Measurements from ENCODE around the gene ISX.

DNA sequence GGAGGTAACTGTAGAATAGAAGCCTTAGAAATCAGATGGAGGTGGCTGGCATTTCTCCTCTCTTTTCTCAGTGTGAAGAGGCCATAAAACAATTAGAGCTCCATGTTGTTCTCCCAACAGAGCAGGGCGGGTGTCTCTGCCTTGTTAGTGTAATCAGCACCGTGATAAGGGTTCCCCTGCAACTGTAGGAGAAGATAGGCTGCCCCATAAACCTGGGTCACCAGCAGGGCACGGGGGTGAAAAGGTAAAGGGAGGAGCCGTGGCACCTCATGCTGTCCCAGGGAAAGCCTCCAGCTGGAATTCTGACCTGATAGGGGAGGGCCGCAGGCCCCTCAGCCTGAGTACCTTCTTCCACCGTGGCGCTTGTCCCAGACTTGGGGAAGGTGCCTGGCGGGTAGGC lies 68.7 kb downstream of the ISX start:
- TF ChIP-seq, protein P1, sequence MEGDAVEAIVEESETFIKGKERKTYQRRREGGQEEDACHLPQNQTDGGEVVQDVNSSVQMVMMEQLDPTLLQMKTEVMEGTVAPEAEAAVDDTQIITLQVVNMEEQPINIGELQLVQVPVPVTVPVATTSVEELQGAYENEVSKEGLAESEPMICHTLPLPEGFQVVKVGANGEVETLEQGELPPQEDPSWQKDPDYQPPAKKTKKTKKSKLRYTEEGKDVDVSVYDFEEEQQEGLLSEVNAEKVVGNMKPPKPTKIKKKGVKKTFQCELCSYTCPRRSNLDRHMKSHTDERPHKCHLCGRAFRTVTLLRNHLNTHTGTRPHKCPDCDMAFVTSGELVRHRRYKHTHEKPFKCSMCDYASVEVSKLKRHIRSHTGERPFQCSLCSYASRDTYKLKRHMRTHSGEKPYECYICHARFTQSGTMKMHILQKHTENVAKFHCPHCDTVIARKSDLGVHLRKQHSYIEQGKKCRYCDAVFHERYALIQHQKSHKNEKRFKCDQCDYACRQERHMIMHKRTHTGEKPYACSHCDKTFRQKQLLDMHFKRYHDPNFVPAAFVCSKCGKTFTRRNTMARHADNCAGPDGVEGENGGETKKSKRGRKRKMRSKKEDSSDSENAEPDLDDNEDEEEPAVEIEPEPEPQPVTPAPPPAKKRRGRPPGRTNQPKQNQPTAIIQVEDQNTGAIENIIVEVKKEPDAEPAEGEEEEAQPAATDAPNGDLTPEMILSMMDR (conservative IDR thresholded peaks at IDR 0.05; ENCODE audit: low read depth, low read length), result no peak
- no peak for TF ChIP-seq EZH2 (IDR thresholded peaks at IDR 0.05; ENCODE audit: low read length, unreplicated experiment)

Data from PC-3 (cell line).